Activated naive CD4-positive, alpha-beta T cell treated with anti-CD3 and anti-CD28 coated beads, Interleukin-2, amount 10 ng/mL, durations not matched to agents 5 hours and 36 hours (primary cell): ENCODE measurements around the gene TGOLN2. TPM values are rescaled to one million over a fixed set of nuclear protein-coding genes. Genes with fewer than 3 reads are reported as not detected.

Experiments used
- total RNA-seq, 2 experiments: library from RNA; stranded (reverse); gene quantifications; one replicate each; pipeline ENCODE4 v1.2.3, GENCODE V29; 2021

The TGOLN2 gene
- 100 to 1,000 TPM; 122 to 124 TPM for total RNA-seq

GRCh38 chr2:85327822-85328617 is at the start of gene TGOLN2:
Gene TGOLN2 (minus strand): TSS chr2:85327989. CDS start chr2:85327962, 27 bp downstream.

GRCh38 chr2:85354286-85355072 is 26.7 kb upstream of the TGOLN2 start, which contains the start of the genes ELMOD3 and RETSAT:
Gene ELMOD3 (plus strand): TSS chr2:85354769. CDS start chr2:85357199, 2,430 bp downstream.
Gene RETSAT (minus strand): TSS chr2:85354528. CDS start chr2:85354507, 21 bp downstream.

Other genes with a start within 250 kb of the TGOLN2 start
- not detected for gene TCF7L1, start 194.6 kb downstream of the TGOLN2 start, total RNA-seq
- gene RETSAT, start 26.5 kb upstream of the TGOLN2 start, total RNA-seq, result 10 to 100 TPM; 23.6 to 24.4 TPM
- gene ELMOD3, start 26.8 kb upstream of the TGOLN2 start, total RNA-seq, result 10 to 100 TPM; 20.2 to 22.2 TPM
- gene CAPG, start 82.4 kb upstream of the TGOLN2 start, total RNA-seq, result 100 to 1,000 TPM; 180 to 192 TPM
- under 1 TPM; 0.18 to 0.43 TPM for gene SH2D6, start 90.7 kb upstream of the TGOLN2 start, total RNA-seq
- gene MAT2A, start 211.2 kb upstream of the TGOLN2 start, total RNA-seq, result 100 to 1,000 TPM; 221 to 243 TPM
- gene GGCX, start 233.5 kb upstream of the TGOLN2 start, total RNA-seq, result 10 to 100 TPM; 18.1 to 18.4 TPM
- 100 to 1,000 TPM; 123 to 125 TPM for gene VAMP8, start 249.6 kb upstream of the TGOLN2 start, total RNA-seq